Mammary epithelial cell (primary cell): ENCODE results near the gene FAM210B.
"Not testable (repeated sequence)": the region's sequence is repeated elsewhere in the genome, so short reads cannot be mapped to it uniquely, and the experiment has no call there.

Experiments used
- CTCF ChIP-seq, 2 donors: IDR thresholded peaks in 1 of 2; conservative IDR thresholded peaks in 1 of 2; 2 replicates each; pipeline ENCODE4 v1.5.1; 2011 to 2012; ENCODE audit warnings: inconsistent platforms in 2 of 2, low read length in 2 of 2, mild to moderate bottlenecking in 2 of 2, control low read depth in 1 of 2, low read depth in 1 of 2; ENCODE audit not compliant: insufficient read depth in 1 of 2; ENCODE audit errors: extremely low read depth in 1 of 2
- EZH2 ChIP-seq: IDR thresholded peaks from 2 replicates; pipeline ENCODE4 v1.6.1; 2012; ENCODE audit warnings: low read length, inconsistent platforms, borderline replicate concordance

GRCh38 chr20:56411287-56411686 is 52.5 kb downstream of the FAM210B start:
- not testable (repeated sequence) for TF ChIP-seq CTCF (conservative IDR thresholded peaks at IDR 0.05 in 1 of 2, IDR thresholded peaks at IDR 0.05 in 1 of 2; ENCODE audit: extremely low read depth in 1 of 2, insufficient read depth in 1 of 2, low read depth in 1 of 2, low read length in 2 of 2); EZH2
